ENCODE data around the gene LPO. TPM values are rescaled to one million over a fixed set of nuclear protein-coding genes. Genes with fewer than 3 reads are reported as not detected.

The LPO gene
- polyA plus RNA-seq, 1 donor from 2014 or later = not detected

DNA sequence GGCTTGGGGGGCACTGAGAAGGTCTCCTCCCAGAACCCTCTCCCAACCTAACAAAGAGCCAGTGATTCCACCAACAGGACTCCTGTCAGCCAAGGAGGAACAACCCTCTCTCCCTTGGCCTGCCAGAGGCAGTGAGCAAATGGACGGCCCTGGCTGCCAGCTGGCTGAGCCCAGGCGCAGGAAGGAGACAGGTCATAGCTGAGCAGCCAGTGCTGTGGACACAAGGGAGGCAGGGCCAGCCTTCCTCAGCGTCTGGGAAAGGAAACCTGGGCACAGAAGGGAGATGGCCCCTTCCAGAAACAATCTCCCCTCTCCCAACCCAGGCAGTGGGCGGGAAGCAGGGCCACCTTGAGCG is 40.3 kb downstream of the LPO start:
- H3K4me2 ChIP-seq (ENCODE audit: low read length) = no peak overlapping the region
- H3K9me3 ChIP-seq (ENCODE audit: low read length) = no peaks in the 10 kb centered on the region
- no peak overlapping the region for H3K27ac ChIP-seq (ENCODE audit: low read length)
- no peaks in the 10 kb centered on the region for H3K36me3 ChIP-seq (ENCODE audit: insufficient read depth, low read length)
- no peak for TF ChIP-seq MXI1 (conservative IDR thresholded peaks at IDR 0.05; ENCODE audit: poor library complexity, severe bottlenecking)
- no peak for TF ChIP-seq RAD21 (conservative IDR thresholded peaks at IDR 0.05)
- TF ChIP-seq, protein P1, sequence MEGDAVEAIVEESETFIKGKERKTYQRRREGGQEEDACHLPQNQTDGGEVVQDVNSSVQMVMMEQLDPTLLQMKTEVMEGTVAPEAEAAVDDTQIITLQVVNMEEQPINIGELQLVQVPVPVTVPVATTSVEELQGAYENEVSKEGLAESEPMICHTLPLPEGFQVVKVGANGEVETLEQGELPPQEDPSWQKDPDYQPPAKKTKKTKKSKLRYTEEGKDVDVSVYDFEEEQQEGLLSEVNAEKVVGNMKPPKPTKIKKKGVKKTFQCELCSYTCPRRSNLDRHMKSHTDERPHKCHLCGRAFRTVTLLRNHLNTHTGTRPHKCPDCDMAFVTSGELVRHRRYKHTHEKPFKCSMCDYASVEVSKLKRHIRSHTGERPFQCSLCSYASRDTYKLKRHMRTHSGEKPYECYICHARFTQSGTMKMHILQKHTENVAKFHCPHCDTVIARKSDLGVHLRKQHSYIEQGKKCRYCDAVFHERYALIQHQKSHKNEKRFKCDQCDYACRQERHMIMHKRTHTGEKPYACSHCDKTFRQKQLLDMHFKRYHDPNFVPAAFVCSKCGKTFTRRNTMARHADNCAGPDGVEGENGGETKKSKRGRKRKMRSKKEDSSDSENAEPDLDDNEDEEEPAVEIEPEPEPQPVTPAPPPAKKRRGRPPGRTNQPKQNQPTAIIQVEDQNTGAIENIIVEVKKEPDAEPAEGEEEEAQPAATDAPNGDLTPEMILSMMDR (IDR thresholded peaks at IDR 0.05; ENCODE audit: poor library complexity, severe bottlenecking) = no peak
- TF ChIP-seq, protein P2, sequence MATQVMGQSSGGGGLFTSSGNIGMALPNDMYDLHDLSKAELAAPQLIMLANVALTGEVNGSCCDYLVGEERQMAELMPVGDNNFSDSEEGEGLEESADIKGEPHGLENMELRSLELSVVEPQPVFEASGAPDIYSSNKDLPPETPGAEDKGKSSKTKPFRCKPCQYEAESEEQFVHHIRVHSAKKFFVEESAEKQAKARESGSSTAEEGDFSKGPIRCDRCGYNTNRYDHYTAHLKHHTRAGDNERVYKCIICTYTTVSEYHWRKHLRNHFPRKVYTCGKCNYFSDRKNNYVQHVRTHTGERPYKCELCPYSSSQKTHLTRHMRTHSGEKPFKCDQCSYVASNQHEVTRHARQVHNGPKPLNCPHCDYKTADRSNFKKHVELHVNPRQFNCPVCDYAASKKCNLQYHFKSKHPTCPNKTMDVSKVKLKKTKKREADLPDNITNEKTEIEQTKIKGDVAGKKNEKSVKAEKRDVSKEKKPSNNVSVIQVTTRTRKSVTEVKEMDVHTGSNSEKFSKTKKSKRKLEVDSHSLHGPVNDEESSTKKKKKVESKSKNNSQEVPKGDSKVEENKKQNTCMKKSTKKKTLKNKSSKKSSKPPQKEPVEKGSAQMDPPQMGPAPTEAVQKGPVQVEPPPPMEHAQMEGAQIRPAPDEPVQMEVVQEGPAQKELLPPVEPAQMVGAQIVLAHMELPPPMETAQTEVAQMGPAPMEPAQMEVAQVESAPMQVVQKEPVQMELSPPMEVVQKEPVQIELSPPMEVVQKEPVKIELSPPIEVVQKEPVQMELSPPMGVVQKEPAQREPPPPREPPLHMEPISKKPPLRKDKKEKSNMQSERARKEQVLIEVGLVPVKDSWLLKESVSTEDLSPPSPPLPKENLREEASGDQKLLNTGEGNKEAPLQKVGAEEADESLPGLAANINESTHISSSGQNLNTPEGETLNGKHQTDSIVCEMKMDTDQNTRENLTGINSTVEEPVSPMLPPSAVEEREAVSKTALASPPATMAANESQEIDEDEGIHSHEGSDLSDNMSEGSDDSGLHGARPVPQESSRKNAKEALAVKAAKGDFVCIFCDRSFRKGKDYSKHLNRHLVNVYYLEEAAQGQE (IDR thresholded peaks at IDR 0.05; ENCODE audit: borderline replicate concordance) = no peak
- no peak for TF ChIP-seq POLR2AphosphoS5 (IDR thresholded peaks at IDR 0.05)
- no peak for TF ChIP-seq EP300 (conservative IDR thresholded peaks at IDR 0.05; ENCODE audit: poor library complexity, severe bottlenecking)
- no peak for TF ChIP-seq EZH2 (IDR thresholded peaks at IDR 0.05; ENCODE audit: borderline replicate concordance, insufficient read depth, low read length, poor library complexity, severe bottlenecking)
- no peak for TF ChIP-seq SMC3 (conservative IDR thresholded peaks at IDR 0.05; ENCODE audit: poor library complexity)
- no peak for TF ChIP-seq TAF1 (IDR thresholded peaks at IDR 0.05; ENCODE audit: low read depth)
- no peaks in the 10 kb centered on the region for H4K20me1 ChIP-seq (ENCODE audit: insufficient read depth)
- no peaks in the 10 kb centered on the region for H3F3A ChIP-seq (ENCODE audit: insufficient read depth, low read length, poor library complexity, severe bottlenecking)
- H3K27me3 ChIP-seq (ENCODE audit: insufficient read depth, low read depth, low read length) = no peaks in the 10 kb centered on the region
- H2AFZ ChIP-seq (ENCODE audit: low read depth, low read length) = no peak overlapping the region
- H3K9me2 ChIP-seq (ENCODE audit: insufficient read depth, low read length) = no peaks in the 10 kb centered on the region
- H3K9ac ChIP-seq (ENCODE audit: low read length) = no peak overlapping the region
- H3K79me2 ChIP-seq (replicated peaks; ENCODE audit: insufficient read depth, low read length) = no peaks in the 10 kb centered on the region
- H3K4me3 ChIP-seq (ENCODE audit: low read length) = no peak overlapping the region

DNA sequence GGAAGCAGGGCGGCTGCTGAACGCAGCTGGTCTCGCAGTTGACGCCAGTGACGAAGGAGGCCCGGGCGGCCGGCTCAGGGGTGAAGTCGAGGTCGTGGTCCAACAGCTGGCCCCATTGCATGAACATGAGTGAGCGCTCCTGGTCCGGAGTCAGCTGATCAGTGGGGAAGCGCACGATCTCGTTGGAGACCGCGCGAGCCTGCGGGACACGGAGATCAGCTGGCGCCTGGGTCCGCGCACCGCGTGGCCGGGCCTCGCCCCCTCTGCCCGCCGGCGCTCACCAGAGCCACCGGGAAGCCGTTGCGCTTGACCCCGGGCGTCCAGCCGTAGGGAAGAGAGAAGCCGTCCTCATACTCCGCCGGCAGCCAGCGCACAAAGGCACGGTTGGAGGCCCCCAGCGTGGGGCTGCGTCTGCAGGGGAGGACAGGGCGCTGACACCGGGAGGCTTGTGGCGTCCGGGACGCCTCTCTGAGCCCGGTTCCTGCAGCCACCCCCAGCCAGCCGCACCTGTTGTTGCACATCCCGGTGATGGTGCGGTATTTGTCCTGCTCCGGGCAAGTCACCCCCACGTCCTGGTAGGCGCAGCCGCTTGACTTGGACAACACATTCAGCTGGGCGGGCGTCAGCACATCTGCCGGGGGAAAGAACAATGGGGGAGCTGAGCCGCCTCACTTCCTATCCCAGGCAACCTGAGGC is 40.8 kb downstream of the LPO start:
- Histone ChIP-seq H3K4me2 (ENCODE audit: low read length) (no peak overlapping the region), H3K4me3 (ENCODE audit: low read length) (no peak overlapping the region), H3F3A (ENCODE audit: insufficient read depth, low read length, poor library complexity, severe bottlenecking) (no peaks in the 10 kb centered on the region), H3K9ac (ENCODE audit: low read length) (no peak overlapping the region), H3K27me3 (ENCODE audit: insufficient read depth, low read depth, low read length) (no peaks in the 10 kb centered on the region), H4K20me1 (ENCODE audit: insufficient read depth) (no peaks in the 10 kb centered on the region), H3K9me3 (ENCODE audit: low read length) (no peaks in the 10 kb centered on the region), H3K9me2 (ENCODE audit: insufficient read depth, low read length) (no peaks in the 10 kb centered on the region), H3K36me3 (ENCODE audit: insufficient read depth, low read length) (no peaks in the 10 kb centered on the region), H3K27ac (ENCODE audit: low read length) (no peak overlapping the region), H3K79me2 (replicated peaks; ENCODE audit: insufficient read depth, low read length) (no peaks in the 10 kb centered on the region), H2AFZ (ENCODE audit: low read depth, low read length) (no peak overlapping the region)
- TF ChIP-seq EZH2 (IDR thresholded peaks at IDR 0.05; ENCODE audit: borderline replicate concordance, insufficient read depth, low read length, poor library complexity, severe bottlenecking) = no peak
- TF ChIP-seq, protein P2 (IDR thresholded peaks at IDR 0.05; ENCODE audit: borderline replicate concordance) = no peak
- no peak for TF ChIP-seq POLR2AphosphoS5 (IDR thresholded peaks at IDR 0.05)
- TF ChIP-seq TAF1 (IDR thresholded peaks at IDR 0.05; ENCODE audit: low read depth) = no peak
- TF ChIP-seq, protein P1 (IDR thresholded peaks at IDR 0.05; ENCODE audit: poor library complexity, severe bottlenecking) = no peak
- TF ChIP-seq MXI1 (conservative IDR thresholded peaks at IDR 0.05; ENCODE audit: poor library complexity, severe bottlenecking) = no peak
- TF ChIP-seq EP300 (conservative IDR thresholded peaks at IDR 0.05; ENCODE audit: poor library complexity, severe bottlenecking) = no peak
- no peak for TF ChIP-seq RAD21 (conservative IDR thresholded peaks at IDR 0.05)
- no peak for TF ChIP-seq SMC3 (conservative IDR thresholded peaks at IDR 0.05; ENCODE audit: poor library complexity)
